D341Med (cell line): ENCODE data around the gene FAN1.
A peak's percentile ranks its signal among the peaks of the same experiment; 100 is the strongest.
"Not testable (repeated sequence)": the region's sequence is repeated elsewhere in the genome, so short reads cannot be mapped to it uniquely, and the experiment has no call there.

Source experiments
- DNase-seq: peaks from one replicate; pipeline ENCODE4 v3.0.0; 2012; ENCODE audit warnings: low spot score

Gene FAN1

GRCh38 chr15:30903497-30904187 lies at the start of gene FAN1:
Gene FAN1, plus strand, starts transcription at chr15:30903915. Its CDS starts 749 bp downstream, at chr15:30904664.
- peak; percentile 93 for DNase-seq

GRCh38 chr15:30859091-30859874 lies 44.4 kb upstream of the FAN1 start:
- DNase-seq, result peak; percentile 55

DNA sequence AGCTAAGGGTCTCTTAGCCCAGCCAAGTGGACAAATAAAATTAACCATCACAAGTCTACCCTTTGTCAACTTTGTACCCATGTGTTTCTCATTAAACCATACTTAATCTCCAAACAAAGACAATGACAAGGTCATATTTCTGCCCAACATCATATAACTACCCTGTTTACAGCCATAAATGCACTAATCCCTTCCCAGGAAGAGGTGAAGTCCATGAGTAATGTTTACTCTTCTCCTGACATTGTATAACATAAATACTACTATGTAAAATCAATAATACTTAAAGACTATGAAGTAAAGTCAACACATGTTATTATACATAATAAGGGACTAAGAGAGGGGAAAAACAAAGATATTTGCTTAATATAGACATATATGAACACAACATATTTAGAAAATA lies 38.5 kb upstream of the FAN1 start:
- DNase-seq, result no peak

DNA sequence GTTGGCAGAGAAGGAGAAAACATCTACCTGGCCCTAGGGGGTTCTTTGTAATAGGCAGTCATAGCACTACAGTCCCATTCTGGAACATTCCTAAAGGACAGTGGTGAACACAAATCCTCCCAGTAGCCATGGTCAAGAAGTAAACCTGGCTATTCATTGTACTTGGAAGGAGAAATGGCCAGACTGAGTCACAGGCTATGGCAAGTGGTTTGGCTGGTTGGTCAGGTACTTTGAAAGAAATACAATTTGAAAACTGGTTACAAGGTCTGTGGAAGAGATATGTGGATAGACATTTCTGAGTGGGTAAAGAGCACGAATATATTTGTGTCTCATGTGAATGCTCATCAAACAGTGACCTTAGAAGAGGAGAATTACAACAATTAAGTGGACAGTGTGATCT lies 33.0 kb upstream of the FAN1 start:
- no peak for DNase-seq

GRCh38 chr15:30872341-30872748 lies 31.4 kb upstream of the FAN1 start:
- no peak for DNase-seq

GRCh38 chr15:30877070-30877469 lies 26.6 kb upstream of the FAN1 start:
- no peak for DNase-seq

DNA sequence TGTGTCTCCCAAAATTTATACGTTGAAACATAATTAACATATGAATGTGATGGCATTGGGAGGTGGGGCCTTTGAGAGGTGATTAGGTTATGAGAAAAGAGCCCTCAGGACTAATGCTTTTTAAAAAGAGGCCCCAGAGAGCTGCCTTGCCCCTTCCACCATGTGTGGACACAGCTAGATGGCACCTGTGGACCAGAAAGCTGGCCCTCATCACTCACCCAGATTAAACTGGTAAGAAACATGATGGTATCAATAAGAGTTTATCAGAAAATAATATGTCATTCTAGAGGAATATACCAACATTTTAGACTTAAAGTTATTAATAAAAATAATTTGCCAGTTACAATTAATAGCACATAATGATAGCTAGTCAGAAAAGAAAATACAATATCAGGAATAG lies 25.2 kb upstream of the FAN1 start:
- DNase-seq, result no peak

- DNase-seq, result no peak
Observed at GRCh38 chr15:30882849-30883433, 20.8 kb upstream of the FAN1 start.

GRCh38 chr15:30883666-30884065 lies 20.0 kb upstream of the FAN1 start:
- not testable (repeated sequence) for DNase-seq

GRCh38 chr15:30885814-30886213 lies 17.9 kb upstream of the FAN1 start:
- no peak for DNase-seq

DNA sequence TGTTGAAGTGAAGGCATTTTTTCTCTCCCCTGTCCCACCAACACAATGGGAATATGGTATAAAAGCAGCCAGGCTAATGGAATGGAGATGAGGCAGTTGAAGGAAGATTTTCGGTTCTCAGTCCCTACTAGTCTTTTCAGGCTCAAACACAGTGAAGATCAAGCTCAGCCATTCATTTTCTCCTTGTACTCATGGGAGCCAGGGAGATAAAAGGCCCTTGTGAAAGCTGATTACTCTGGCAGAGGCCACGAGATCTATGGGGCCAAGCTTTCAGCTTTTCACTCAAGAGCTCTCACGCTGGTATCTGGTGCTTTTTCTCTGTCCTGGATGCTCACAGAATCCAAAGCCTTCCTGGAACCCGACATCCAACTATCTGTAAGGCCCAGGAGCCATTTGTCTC lies 14.5 kb upstream of the FAN1 start:
- DNase-seq, result no peak

DNA sequence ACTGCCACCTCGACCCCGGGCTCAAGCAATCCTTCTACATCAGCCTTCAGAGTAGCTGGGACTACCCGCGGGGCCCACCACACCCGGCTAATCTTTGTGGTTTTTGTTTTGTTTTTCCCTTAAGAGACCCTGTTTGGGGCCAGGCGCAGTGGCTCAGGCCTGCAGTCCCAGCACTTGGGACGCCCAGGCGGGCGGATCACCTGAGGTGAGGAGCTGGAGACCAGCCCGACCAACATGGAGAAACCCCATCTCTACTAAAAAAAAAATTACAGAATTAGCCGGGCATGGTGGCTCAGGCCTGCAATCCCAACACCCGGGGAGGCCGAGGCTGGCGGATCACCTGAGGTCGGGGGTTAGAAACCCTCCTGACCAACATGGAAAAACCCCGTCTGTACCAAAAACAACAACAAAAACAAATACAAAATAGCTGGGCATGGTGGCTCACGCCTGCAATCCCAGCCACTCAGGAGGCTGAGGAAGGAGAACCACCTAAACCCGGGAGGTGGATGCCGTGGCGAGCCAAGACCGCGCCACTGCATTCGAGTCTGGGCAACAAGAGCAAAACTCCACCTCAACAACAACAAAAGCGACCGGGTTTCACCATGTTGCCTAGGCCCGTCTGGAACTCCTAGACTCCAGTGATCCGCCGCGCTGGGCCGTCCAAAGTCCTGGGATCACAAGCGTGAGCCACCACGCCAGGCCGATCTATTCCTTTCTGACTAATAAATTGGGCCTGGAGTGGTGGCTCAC lies 8.1 kb upstream of the FAN1 start:
- no peak for DNase-seq

DNA sequence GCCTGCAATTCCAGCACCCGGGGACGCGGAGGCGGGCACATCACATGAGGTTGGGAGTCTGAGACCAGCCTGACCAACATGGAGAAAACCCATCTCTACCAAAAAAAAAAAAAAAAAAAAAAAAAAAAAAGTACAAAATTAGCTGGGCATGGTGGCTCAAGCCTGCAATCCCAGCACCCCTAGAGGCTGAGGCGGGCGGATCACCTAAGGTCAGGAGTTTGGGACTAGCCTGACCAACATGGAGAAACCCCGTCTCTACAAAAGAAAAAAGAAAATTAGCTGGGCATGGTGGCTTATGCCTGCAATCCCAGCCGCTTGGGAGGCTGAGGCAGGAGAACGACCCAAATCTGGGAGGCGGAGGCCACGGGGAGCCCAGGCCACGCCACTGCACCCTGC lies 7.5 kb upstream of the FAN1 start:
- DNase-seq, result no peak

- DNase-seq, result no peak
Observed at GRCh38 chr15:30901889-30902288, 1.8 kb upstream of the FAN1 start.

DNA sequence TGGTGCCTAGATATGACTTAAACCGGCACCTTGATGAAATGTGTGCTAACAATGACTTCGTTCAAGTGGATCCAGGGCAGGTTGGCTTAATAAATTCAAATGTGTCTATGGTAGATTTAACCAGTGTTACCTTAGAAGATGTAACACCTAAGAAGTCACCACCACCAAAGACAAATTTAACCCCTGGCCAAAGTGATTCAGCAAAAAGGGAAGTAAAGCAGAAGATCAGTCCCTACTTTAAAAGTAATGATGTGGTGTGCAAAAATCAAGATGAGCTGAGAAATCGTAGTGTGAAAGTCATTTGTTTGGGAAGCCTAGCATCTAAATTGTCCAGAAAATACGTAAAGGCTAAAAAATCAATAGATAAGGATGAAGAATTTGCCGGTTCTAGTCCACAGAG lies 1.1 kb downstream of the FAN1 start:
- DNase-seq, result no peak

- no peak for DNase-seq
Observed at GRCh38 chr15:30905821-30906220, 2.1 kb downstream of the FAN1 start.

DNA sequence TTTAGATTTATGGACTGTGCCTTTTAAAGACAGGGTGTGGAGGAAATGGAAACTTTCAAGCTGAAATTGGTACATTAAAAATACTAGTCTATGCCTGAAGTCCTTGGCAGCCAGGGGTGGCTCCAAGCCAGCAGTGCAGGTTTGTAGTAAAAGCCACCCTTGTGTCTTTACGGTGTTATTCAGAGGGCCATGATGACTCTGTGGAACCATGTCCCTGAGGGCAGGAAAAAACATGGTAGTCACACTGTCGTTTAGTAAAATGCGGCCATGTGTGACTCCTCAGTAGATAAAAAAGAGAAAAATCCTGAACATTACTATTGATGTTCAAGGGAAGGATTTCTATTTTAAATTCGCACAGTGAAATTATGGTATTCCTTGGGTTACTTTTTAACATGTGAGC lies 2.7 kb downstream of the FAN1 start:
- no peak for DNase-seq

DNA sequence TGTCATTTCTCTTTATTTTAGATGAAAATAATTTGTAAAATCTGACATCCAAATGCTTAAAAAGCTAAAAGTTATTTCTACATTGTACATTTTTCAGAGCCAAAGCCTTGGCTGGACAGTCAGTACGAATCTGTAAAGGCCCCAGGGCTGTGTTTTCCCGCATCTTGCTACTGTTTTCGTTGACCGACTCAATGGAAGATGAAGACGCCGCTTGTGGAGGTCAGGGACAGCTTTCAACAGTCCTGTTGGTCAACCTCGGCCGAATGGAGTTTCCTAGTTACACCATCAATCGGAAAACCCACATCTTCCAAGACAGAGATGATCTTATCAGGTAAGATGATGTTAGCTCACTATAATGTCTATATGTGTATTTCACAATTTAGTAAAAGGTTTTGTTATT lies 10.0 kb downstream of the FAN1 start:
- no peak for DNase-seq

- DNase-seq, result no peak
Observed at GRCh38 chr15:30917013-30917412, 13.3 kb downstream of the FAN1 start.

GRCh38 chr15:30917675-30918074 lies 14.0 kb downstream of the FAN1 start:
- no peak for DNase-seq

DNA sequence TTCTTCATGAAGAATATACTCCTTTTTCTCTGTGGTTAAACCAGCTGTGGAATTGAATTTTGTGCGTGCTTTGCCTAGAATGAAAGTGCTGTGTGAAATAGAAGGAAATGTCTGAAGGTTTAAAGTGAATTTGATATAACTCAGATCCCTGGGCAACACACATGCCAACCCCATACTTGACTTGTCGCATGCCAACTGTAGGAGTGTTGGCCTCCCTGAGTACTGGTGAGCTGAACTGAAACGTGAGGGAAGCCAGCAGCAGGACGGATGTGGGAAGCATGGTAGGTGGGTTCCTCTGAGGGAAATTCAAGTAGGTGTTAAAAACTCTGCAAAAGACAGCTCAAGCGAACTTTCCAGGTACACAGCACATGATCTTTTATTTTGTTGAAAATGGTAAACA lies 14.7 kb downstream of the FAN1 start:
- DNase-seq, result no peak

DNA sequence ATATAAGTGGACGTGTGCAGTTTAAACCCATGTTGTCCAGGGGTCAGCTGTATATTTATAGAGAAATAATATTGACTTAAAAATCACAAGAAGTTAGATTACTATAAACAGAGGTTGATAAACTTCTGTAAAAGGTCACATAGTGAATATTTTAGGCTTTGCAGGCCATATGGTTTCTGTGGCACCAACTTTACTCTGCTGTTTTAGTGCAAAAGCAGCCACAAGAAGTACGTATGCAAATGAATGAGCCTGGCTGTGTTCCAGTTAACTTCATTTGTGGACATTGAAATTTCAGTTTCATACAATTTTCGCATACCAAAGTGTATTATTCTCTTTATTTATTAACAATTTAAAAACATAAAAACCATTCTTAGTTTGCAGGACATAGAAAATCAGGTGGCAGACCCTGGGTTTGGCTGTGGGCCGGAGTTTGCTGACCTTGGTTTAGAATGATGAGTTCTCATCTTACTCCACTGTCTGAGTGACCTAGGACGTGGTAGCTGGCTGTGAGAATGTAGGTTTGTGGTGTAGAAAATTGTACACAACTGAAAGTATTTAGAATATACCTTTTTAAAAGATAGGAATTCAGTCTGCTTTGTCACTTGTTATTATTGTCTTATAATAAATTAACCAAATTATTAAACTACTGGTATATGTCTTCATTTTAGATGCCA lies 16.3 kb downstream of the FAN1 start:
- no peak for DNase-seq
